ENCODE data around the gene CFH. TPM values are rescaled to one million over a fixed set of nuclear protein-coding genes. Genes with fewer than 3 reads are reported as not detected.

The CFH gene
- total and polyA plus RNA-seq, 10 donors: 7.2 to 42.7 (median 14.6) TPM

DNA sequence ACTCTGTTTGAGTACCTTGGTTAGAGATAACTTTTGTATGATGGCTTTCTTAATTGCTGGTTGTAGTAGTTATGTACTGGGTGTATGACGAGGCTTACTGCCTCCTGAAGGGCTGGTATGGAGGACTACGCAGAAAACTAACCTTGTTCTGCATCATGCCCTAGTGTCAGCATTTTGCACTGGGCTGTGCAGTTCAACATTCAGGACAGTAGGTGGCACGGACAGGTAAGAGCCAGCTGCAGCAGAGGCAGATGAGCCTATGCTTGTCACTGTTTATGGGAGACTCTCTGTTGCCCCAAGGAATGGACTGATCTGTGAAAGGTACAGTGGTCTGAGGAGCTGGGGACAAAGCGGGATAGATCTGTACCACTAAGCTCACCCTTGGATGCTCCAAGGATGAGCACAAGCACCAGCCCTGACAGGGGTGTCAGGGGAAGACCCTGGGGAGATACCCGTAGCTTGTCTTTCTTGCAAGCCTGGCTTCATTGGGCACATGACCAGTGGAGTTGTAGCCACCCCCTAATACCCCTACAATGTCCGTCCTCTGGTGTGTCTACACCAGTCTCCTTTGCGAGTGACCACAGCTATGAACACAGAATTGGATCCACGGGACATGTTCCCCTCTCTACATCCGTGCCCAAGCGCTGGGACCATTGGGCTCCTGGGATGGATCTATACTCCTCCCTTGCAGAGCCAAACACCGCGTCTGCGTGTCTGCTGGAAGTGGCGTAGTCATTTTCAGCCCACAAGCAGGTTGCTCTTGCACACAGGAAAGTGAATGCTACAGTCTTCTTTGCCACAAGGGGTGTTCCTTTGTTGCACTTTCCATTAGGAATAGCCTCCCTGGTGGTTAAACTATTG, 71.7 kb downstream of the CFH start:
- 84 to 89% (median 87%) methylated on average over 13 to 14 of the region's 14 CpGs for WGBS, 5 donors
- Histone ChIP-seq H3K36me3 (no peaks in the 10 kb centered on the region), H3K27ac (no peak overlapping the region), H3K4me1 (no peaks in the 10 kb centered on the region), H3K27me3 (replicated peaks in 1 of 7) (no peaks in the 10 kb centered on the region), H3K9me3 (peaks cover 0 to 5% (median 0%) of the 10 kb centered on the region in 8 donors), H3K4me3 (no peak overlapping the region)
- no peak for DNase-seq
- TF ChIP-seq, protein P1, sequence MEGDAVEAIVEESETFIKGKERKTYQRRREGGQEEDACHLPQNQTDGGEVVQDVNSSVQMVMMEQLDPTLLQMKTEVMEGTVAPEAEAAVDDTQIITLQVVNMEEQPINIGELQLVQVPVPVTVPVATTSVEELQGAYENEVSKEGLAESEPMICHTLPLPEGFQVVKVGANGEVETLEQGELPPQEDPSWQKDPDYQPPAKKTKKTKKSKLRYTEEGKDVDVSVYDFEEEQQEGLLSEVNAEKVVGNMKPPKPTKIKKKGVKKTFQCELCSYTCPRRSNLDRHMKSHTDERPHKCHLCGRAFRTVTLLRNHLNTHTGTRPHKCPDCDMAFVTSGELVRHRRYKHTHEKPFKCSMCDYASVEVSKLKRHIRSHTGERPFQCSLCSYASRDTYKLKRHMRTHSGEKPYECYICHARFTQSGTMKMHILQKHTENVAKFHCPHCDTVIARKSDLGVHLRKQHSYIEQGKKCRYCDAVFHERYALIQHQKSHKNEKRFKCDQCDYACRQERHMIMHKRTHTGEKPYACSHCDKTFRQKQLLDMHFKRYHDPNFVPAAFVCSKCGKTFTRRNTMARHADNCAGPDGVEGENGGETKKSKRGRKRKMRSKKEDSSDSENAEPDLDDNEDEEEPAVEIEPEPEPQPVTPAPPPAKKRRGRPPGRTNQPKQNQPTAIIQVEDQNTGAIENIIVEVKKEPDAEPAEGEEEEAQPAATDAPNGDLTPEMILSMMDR (IDR thresholded peaks at IDR 0.05 in 8 of 11, conservative IDR thresholded peaks at IDR 0.05 in 3 of 11): peak in 6 of 11 experiments; percentile 18 to 53 (median 44)
- TF ChIP-seq POLR2A (IDR thresholded peaks at IDR 0.05) (no peak), POLR2AphosphoS5 (IDR thresholded peaks at IDR 0.05) (no peak)
- intact Hi-C loops (cut with DNase I; ENCODE audit: low total_unique reads): no loop called here

DNA sequence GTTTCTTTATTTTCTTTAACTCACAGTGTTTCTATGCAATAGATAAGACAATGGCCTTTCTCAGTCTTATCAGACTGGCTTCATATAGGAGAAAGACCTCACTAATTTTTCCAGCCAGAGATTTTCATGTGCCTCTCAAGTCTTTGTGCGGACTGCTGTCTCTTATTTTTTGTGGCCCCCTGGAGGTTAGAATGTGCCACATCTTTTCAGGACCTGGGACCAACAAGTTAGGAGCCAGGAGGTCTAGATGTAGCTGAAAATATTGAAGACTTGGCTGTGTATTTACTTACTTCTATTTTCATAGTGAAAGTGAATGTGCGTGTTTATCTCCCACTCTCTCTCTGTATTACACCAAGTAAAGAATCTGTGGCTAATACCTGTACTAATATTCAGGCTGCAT, 80.7 kb downstream of the CFH start:
- Histone ChIP-seq H3K4me3 (no peak overlapping the region), H3K27me3 (replicated peaks in 1 of 7) (no peaks in the 10 kb centered on the region), H3K27ac (peak overlapping the region in 4 of 8 donors; percentile 13 to 42 (median 24)), H3K4me1 (no peaks in the 10 kb centered on the region), H3K36me3 (no peaks in the 10 kb centered on the region), H3K9me3 (peaks cover 0 to 22% (median 0%) of the 10 kb centered on the region in 8 donors)
- no peak for DNase-seq
- TF ChIP-seq POLR2AphosphoS5 (IDR thresholded peaks at IDR 0.05) (no peak), POLR2A (IDR thresholded peaks at IDR 0.05) (no peak)
- TF ChIP-seq, protein P1 (IDR thresholded peaks at IDR 0.05 in 8 of 11, conservative IDR thresholded peaks at IDR 0.05 in 3 of 11): no peak
- 82 to 95% (median 88%) methylated on average over 2 of the region's 2 CpGs for WGBS, 5 donors
- intact Hi-C loops (cut with DNase I; ENCODE audit: low total_unique reads): no loop called here

DNA sequence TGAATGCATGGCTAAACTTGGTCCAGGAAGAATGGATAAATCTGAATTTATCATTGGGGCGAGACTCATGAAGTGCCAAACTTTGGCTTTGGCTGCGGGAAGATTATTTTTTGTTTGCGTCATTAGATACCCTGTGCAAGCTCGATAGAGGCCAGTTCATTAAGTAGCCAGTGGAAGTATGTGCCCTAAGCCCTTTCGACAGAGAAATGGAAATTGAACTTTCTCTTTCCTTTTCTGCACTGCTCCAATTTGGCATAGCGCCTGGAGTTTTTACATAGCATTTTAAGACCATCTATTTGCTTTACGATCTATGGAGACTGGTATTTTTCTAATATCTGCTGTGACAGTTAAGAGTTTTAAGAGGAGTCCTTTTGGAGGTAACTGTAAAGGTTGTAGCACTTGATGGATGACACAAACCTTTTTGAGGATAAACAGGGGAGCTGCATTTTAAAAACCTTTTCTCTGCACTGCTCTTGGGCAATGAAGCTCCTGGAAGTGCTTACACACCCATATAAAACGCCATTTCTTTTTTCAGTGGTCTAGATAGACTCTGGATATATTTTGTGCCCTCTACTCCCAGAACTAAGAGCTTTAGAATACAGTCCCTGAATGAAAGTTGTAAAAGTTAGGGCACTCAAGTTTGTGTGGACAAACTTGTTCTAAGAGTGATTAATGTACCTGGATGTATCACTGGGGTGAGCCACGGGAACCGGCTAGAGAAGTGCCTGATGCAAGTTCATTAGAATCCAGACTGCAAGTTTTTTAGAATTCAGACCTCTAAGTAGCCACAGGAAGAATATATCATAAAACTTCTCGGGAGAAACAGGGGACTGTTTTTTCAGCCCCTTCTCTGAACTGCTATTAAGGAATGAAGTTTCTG, 81.5 kb downstream of the CFH start:
- intact Hi-C loops (cut with DNase I; ENCODE audit: low total_unique reads): no loop called here
- H3K36me3 ChIP-seq: peaks cover 0 to 5% (median 0%) of the 10 kb centered on the region in 6 donors
- H3K4me3 ChIP-seq: peak overlapping the region in 1 of 8 donors; percentile 18
- 69 to 82% (median 72%) methylated on average over 11 of the region's 11 CpGs for WGBS, 5 donors
- no peak for DNase-seq
- no peaks in the 10 kb centered on the region for H3K4me1 ChIP-seq
- H3K27me3 ChIP-seq (replicated peaks in 1 of 7): no peaks in the 10 kb centered on the region
- peaks cover 0 to 28% (median 6%) of the 10 kb centered on the region in 8 donors for H3K9me3 ChIP-seq
- H3K27ac ChIP-seq: peak overlapping the region in 5 of 8 donors; percentile 13 to 42 (median 20)
- TF ChIP-seq, protein P1 (IDR thresholded peaks at IDR 0.05 in 8 of 11, conservative IDR thresholded peaks at IDR 0.05 in 3 of 11): no peak
- TF ChIP-seq POLR2AphosphoS5 (IDR thresholded peaks at IDR 0.05): no peak
